NCI-H187 treated with DMSO at 0.1 percent for 48 hours (cell line): ENCODE data around the gene ANO10.
"Not testable (repeated sequence)": the region's sequence is repeated elsewhere in the genome, so short reads cannot be mapped to it uniquely, and the experiment has no call there.

Experiments used
- DNase-seq: peaks from one replicate; lab custom pipeline; 2025; lab: John Stamatoyannopoulos, UW

ANO10 gene

GRCh38 chr3:43581343-43581742 is 40.5 kb downstream of the ANO10 start:
- no peak for DNase-seq

GRCh38 chr3:43580181-43580580 is 41.6 kb downstream of the ANO10 start:
- no peak for DNase-seq

GRCh38 chr3:43573576-43573975 is 48.2 kb downstream of the ANO10 start:
- no peak for DNase-seq

GRCh38 chr3:43565661-43566341 is 56.0 kb downstream of the ANO10 start:
- not testable (repeated sequence) for DNase-seq

DNA sequence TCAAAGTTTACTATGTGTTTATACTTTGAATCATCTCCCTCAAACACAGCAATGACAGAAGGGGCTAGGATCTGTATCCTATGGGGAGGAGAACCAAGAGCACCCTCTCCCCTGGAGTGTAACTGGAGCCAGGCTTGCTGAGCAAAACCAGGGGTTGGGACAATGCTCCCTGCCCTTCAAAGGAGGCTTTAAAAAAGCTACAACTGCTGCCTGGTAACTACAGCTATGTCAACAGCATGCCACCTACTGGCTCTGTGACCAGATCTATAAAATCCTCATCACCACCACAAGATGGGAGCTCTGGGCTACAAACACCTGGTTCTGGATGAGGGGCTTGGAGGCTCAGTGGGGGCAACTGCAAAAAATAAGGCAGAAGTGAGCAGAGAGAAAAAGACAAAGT is 61.9 kb downstream of the ANO10 start:
- DNase-seq: no peak

GRCh38 chr3:43558171-43558570 is 63.6 kb downstream of the ANO10 start:
- no peak for DNase-seq

GRCh38 chr3:43549626-43550290 is 72.1 kb downstream of the ANO10 start:
- DNase-seq: no peak

DNA sequence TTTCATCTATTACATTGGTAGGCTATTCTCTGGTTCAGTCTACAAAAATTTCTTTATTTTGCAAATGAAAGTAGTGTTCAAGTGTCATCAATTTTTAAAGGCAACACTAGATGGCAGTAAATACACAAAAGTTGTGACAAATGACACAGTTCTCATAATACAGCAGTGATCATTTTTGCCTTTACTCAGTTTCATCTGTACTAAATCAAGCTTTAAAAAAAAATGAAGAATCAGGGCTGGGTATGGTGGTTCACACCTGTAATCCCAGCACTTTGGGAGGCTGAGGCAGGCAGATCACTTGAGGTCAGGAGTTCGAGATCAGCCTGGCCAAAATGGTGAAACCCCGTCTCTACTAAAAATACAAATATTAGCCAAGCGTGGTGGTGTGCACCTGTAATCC is 77.5 kb downstream of the ANO10 start:
- DNase-seq: not testable (repeated sequence)

- DNase-seq: no peak
Observed at GRCh38 chr3:43542328-43543043, 79.3 kb downstream of the ANO10 start.

DNA sequence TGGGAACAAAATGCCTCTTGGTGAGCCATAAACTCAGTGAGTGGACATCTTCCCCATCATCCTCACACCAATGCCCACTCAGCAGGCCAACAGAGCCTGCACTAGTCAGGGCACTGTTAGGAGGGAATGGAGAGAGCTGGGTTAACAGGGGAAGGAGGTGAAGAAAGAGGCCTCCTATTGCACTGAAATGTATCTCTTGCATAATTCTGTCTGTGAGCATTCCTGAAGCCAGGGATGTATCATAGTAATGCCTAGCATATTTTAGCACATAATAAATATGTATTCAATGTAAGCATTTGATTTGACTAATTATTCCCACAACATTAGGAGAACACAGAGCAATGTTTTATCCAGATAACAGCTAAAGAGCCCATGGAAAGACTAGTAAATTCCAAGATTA is 81.2 kb downstream of the ANO10 start:
- no peak for DNase-seq

- DNase-seq: no peak
Observed at GRCh38 chr3:43539321-43539720, 82.5 kb downstream of the ANO10 start.

GRCh38 chr3:43537225-43537624 is 84.6 kb downstream of the ANO10 start:
- no peak for DNase-seq

GRCh38 chr3:43534675-43535074 is 87.1 kb downstream of the ANO10 start:
- no peak for DNase-seq

DNA sequence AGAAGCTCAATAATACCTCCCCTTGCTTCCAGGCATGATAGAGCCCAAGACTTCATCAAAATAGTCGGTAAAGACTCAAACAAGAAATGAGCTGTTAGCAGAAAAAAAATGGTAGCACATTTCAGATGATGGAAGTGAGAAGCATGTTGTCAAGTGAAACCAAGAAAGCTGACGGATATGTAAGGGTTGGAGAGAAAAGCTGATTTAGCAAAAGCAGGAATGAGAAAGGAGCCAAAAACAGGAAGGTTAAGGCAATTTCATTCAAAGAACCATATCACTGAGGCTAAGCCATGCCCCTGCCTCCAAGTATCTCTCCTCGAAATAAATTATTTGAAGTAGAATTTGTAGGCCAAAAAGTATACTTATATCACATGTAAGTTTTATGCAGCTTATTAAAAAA is 88.8 kb downstream of the ANO10 start:
- DNase-seq: no peak

GRCh38 chr3:43531835-43532234 is 90.0 kb downstream of the ANO10 start:
- DNase-seq: no peak

DNA sequence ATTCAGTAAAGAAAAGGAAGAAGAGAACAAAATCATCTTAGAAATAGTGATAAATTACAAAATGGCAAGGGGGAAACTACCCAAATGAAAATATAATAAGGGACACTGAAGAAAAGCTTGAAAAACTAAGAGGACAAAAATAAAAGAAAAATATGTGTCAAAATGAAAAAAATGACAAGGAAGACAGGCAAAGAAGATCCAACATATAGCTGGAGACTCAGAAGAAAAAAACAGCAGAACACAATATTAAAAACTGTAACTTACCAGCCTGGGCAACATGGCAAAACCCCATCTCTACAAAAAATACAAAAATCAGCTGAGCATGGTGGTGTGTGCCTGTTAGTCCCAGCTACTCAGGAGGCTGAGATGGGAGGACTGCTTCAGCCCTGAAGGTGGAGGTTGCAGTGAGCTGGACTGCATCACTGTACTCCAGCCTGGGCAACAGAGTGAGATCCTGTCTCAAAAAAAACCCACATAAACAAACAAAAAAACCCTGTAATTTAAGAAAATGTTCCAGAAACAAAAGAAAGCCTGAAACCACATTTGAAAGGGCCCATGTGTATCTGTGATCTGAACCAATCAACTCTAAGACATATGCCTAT is 93.2 kb downstream of the ANO10 start:
- DNase-seq: no peak

GRCh38 chr3:43526956-43527355 is 94.9 kb downstream of the ANO10 start:
- no peak for DNase-seq

GRCh38 chr3:43525941-43526607 is 95.7 kb downstream of the ANO10 start:
- DNase-seq: no peak

- no peak for DNase-seq
Observed at GRCh38 chr3:43525386-43525785, 96.4 kb downstream of the ANO10 start.

- DNase-seq: no peak
Observed at GRCh38 chr3:43523454-43524053, 98.3 kb downstream of the ANO10 start.

DNA sequence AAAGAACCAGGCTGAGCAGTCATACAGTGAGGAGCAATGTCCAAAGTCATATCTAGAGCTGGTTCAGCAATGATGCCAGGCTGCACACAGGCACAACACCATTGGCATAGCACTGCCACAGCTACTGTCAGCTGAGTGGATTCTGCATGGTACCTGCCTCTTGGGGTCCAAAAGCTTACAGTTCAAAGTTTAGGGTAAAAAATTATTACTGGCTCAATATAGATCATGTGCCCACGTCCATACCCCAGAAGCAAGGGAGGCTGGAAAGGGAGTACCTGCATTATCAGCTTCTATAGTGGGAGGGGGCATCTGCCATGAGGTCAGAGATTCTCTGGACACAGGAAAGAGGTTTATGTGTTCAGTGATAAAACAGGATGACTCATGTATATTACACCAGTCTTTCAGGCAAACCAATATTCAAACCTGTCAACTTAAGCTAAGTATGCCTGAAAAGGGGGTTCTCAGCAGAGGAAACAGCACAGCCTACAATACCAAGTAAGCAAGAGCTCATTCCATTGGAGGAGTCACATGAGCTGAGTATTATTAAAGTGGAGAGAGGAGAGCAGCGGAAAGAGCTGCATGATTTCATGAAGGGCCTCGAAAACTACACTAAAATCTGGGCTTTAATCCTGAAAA is 99.0 kb downstream of the ANO10 start:
- DNase-seq: no peak
